Measurements from ENCODE around the gene HOOK2. TPM values are rescaled to one million over a fixed set of nuclear protein-coding genes. Genes with fewer than 3 reads are reported as not detected.
A peak's percentile ranks its signal among the peaks of the same experiment; 100 is the strongest.

HOOK2 gene
- total and polyA plus RNA-seq, 9 of the 15 experiments (the other 6 are each of a cell fraction or from before 2014, with no cell fraction given): 1.3 to 17.2 (median 9.9) TPM

GRCh38 chr19:12789098-12789903, 13.9 kb upstream of the HOOK2 start (continued):
- TF ChIP-seq NR4A1 (CRISPR knock-in tag; IDR thresholded peaks at IDR 0.05): no peak
- TF ChIP-seq NR4A1 (tag; IDR thresholded peaks at IDR 0.05): 0 out of 2 replicates have a peak, but pooled peaks have one; percentile 24
- TF ChIP-seq HDAC2 (IDR thresholded peaks at IDR 0.05): peak; percentile 84
- TF ChIP-seq RBM25 (IDR thresholded peaks at IDR 0.05; ENCODE audit: low read depth, low read length, severe bottlenecking): peak; percentile 71
- TF ChIP-seq NCOA6 (IDR thresholded peaks at IDR 0.05): no peak
- TF ChIP-seq ZNF41 (CRISPR knock-in tag; conservative IDR thresholded peaks at IDR 0.05): no peak
- TF ChIP-seq ZNF740 (CRISPR knock-in tag; IDR thresholded peaks at IDR 0.05): 0 out of 2 replicates have a peak, but pooled peaks have one; percentile 44
- TF ChIP-seq ZNF740 (tag; IDR thresholded peaks at IDR 0.05): peak in 1 of 2 experiments; percentile 35; a peak in 1 of 4 replicates
- no peak for TF ChIP-seq MEF2A (IDR thresholded peaks at IDR 0.05; ENCODE audit: control insufficient read depth, low read depth, low read length)
- TF ChIP-seq BRD9 (IDR thresholded peaks at IDR 0.05; ENCODE audit: low read depth, partially characterized antibody): no peak
- no peak for TF ChIP-seq ZNF197 (CRISPR knock-in tag; IDR thresholded peaks at IDR 0.05; ENCODE audit: low read depth)
- TF ChIP-seq PRMT5 (CRISPR knock-in tag; IDR thresholded peaks at IDR 0.05): no peak
- TF ChIP-seq CC2D1A (IDR thresholded peaks at IDR 0.05): 0 out of 2 replicates have a peak, but pooled peaks have one; percentile 19
- TF ChIP-seq BCOR (IDR thresholded peaks at IDR 0.05): peak; percentile 94
- 0 out of 4 replicates have a peak, but pooled peaks of 1 of the 2 experiments have one; percentile 21 for TF ChIP-seq MCM7 (IDR thresholded peaks at IDR 0.05)
- no peak; the same call in 1 of the 2 replicates for TF ChIP-seq ADNP (tag; IDR thresholded peaks at IDR 0.05)
- 0 out of 2 replicates have a peak, but pooled peaks have one; percentile 48 for TF ChIP-seq GATAD2B (IDR thresholded peaks at IDR 0.05; ENCODE audit: borderline replicate concordance)
- TF ChIP-seq UBTF (IDR thresholded peaks at IDR 0.05; ENCODE audit: borderline replicate concordance in 1 of 2, low read depth in 2 of 2, low read length in 2 of 2): 0 out of 4 replicates have a peak, but pooled peaks of 1 of the 2 experiments have one; percentile 13
- TF ChIP-seq IRF1 (CRISPR knock-in tag; IDR thresholded peaks at IDR 0.05; ENCODE audit: borderline replicate concordance): no peak
- TF ChIP-seq HBP1 (CRISPR knock-in tag; IDR thresholded peaks at IDR 0.05): 0 out of 2 replicates have a peak, but pooled peaks have one; percentile 26
- TF ChIP-seq NR1H2 (CRISPR knock-in tag; IDR thresholded peaks at IDR 0.05): 0 out of 2 replicates have a peak, but pooled peaks have one; percentile 12
- peak in 1 of 2 experiments; percentile 58; a peak in 1 of 4 replicates for TF ChIP-seq RCOR1 (IDR thresholded peaks at IDR 0.05; ENCODE audit: borderline replicate concordance in 1 of 2, low read depth in 2 of 2, low read length in 2 of 2)
- peak; percentile 44 for TF ChIP-seq FOSL1 (tag; conservative IDR thresholded peaks at IDR 0.05)
